Smooth muscle cell (in vitro differentiated cells): ENCODE results near the gene FAM120AOS. TPM values are rescaled to one million over a fixed set of nuclear protein-coding genes. Genes with fewer than 3 reads are reported as not detected.

Source experiments
- DNase-seq: peaks from one replicate; lab custom pipeline; 2025; ENCODE audit not compliant: unreplicated experiment; lab: John Stamatoyannopoulos, UW
- H2AFZ ChIP-seq: fragments of 200-600 bp; sonication (generic); 2 replicates; pipeline ENCODE4 v1.6.0; 2016; ENCODE audit warnings: antibody characterized with exemption, low read depth, mild to moderate bottlenecking
- H3F3A ChIP-seq: fragments of 200-600 bp; sonication (generic); 2 replicates; pipeline ENCODE4 v1.6.0; 2017; ENCODE audit warnings: antibody characterized with exemption, low read depth
- H3K27ac ChIP-seq: fragments of 200-600 bp; sonication (generic); 2 replicates; pipeline ENCODE4 v1.5.1; 2016; ENCODE audit warnings: low read depth, mild to moderate bottlenecking
- H3K27me3 ChIP-seq: fragments of 200-600 bp; sonication (generic); 2 replicates; pipeline ENCODE4 v1.6.1; 2016; ENCODE audit warnings: low read depth, mild to moderate bottlenecking
- H3K36me3 ChIP-seq: fragments of 200-600 bp; sonication (generic); 2 replicates; pipeline ENCODE4 v1.5.1; 2016; ENCODE audit warnings: low read depth
- H3K4me1 ChIP-seq: fragments of 200-600 bp; sonication (generic); 2 replicates; pipeline ENCODE4 v1.5.1; 2016; ENCODE audit warnings: low read depth
- H3K4me2 ChIP-seq: fragments of 200-600 bp; sonication (generic); 2 replicates; pipeline ENCODE4 v1.6.0; 2016; ENCODE audit warnings: mild to moderate bottlenecking
- H3K4me3 ChIP-seq: fragments of 200-600 bp; sonication (generic); 2 replicates; pipeline ENCODE4 v1.5.1; 2016; ENCODE audit warnings: mild to moderate bottlenecking
- H3K79me2 ChIP-seq: fragments of 200-600 bp; sonication (generic); 2 replicates; pipeline ENCODE4 v1.6.0; 2016; ENCODE audit warnings: low read depth, mild to moderate bottlenecking
- H3K9ac ChIP-seq: fragments of 200-600 bp; sonication (generic); 2 replicates; pipeline ENCODE4 v1.6.0; 2016; ENCODE audit warnings: low read depth
- H3K9me3 ChIP-seq: fragments of 200-600 bp; sonication (generic); replicated peaks from 2 replicates; pipeline ENCODE4 v1.5.1; 2016; ENCODE audit warnings: low read depth
- H4K20me1 ChIP-seq: fragments of 200-600 bp; sonication (generic); 2 replicates; pipeline ENCODE4 v1.6.0; 2016; ENCODE audit warnings: low read depth
- CTCF ChIP-seq: fragments of 200-600 bp; sonication (generic); IDR thresholded peaks from 2 replicates; pipeline ENCODE4 v1.5.1; 2017; ENCODE audit warnings: borderline replicate concordance, mild to moderate bottlenecking, antibody characterized with exemption; ENCODE audit not compliant: insufficient read depth, poor library complexity, severe bottlenecking
- WGBS: methylation state at CpG from one replicate; pipeline ENCODE4 v1.1.7; 2016; ENCODE audit warnings: low lambda C conversion rate; 5-methylcytosine and 5-hydroxymethylcytosine counted together
- polyA plus RNA-seq: library from polyadenylated mRNA; unstranded; fragments of >200 nt; fragmentation: Nextera tagmentation; extraction: Ambion mirVana; gene quantifications from 2 replicates; pipeline ENCODE4 v1.2.1, GENCODE V29; 2016
- total RNA-seq: library from RNA; depleted of rRNA; stranded (reverse); fragments of >200 nt; gene quantifications from 2 replicates; pipeline ENCODE4 v1.2.3, GENCODE V29; 2014

Gene FAM120AOS
- total and polyA plus RNA-seq, 2 experiments from 2014 or later, result 18.7 to 28.8 TPM

- Histone ChIP-seq H3K27me3 (no peaks in the 10 kb centered on the region), H3K4me2 (no peak overlapping the region), H3K4me3 (no peak overlapping the region), H3F3A (no peaks in the 10 kb centered on the region), H2AFZ (no peak overlapping the region), H3K4me1 (no peaks in the 10 kb centered on the region), H3K9ac (no peak overlapping the region), H3K36me3 (peaks cover 3% of the 10 kb centered on the region), H4K20me1 (peaks cover 72% of the 10 kb centered on the region), H3K79me2 (peaks cover 67% of the 10 kb centered on the region), H3K9me3 (no peaks in the 10 kb centered on the region), H3K27ac (no peak overlapping the region)
- 84% methylated on average over 4 of the region's 4 CpGs for WGBS
- DNase-seq, result no peak
- no peak for TF ChIP-seq CTCF
Measured at GRCh38 chr9:93480262-93480661, 26.9 kb upstream of the FAM120AOS start.

DNA sequence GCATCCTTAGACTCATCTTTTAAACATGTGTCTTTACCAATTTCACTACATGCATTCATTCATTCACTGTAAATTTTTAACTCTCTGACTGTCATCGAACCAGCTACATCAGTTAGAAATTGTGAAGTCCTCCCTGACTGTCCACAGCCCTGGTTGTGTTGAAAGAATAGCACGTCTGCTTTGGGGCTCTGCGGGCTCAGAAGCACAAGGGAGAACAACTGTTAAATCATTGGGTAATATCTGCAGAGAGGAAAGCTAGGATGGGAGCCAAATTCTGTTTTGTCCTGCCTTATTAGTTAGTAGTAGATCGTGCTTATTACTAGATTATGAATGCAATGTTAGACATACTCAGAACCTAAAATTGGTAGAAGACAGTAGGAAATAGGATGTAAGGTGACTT is 26.3 kb upstream of the FAM120AOS start:
- Histone ChIP-seq H2AFZ (no peak overlapping the region), H3K27ac (no peak overlapping the region), H3K4me3 (no peak overlapping the region), H3K4me1 (no peaks in the 10 kb centered on the region), H3F3A (no peaks in the 10 kb centered on the region), H3K27me3 (no peaks in the 10 kb centered on the region), H3K9ac (no peak overlapping the region), H3K36me3 (peaks cover 3% of the 10 kb centered on the region), H3K9me3 (no peaks in the 10 kb centered on the region), H3K79me2 (peaks cover 70% of the 10 kb centered on the region), H4K20me1 (peaks cover 77% of the 10 kb centered on the region), H3K4me2 (no peak overlapping the region)
- WGBS, result 92% methylated on average over 4 of the region's 4 CpGs
- no peak for DNase-seq
- no peak for TF ChIP-seq CTCF

GRCh38 chr9:93477397-93477796 is 24.0 kb upstream of the FAM120AOS start:
- no peak for TF ChIP-seq CTCF
- peaks cover 89% of the 10 kb centered on the region for H4K20me1 ChIP-seq
- WGBS, result 97% methylated on average over 2 of the region's 2 CpGs
- H3K79me2 ChIP-seq, result peaks cover 72% of the 10 kb centered on the region
- no peak overlapping the region for H2AFZ ChIP-seq
- no peaks in the 10 kb centered on the region for H3K36me3 ChIP-seq
- H3K9me3 ChIP-seq, result no peaks in the 10 kb centered on the region
- no peak overlapping the region for H3K4me3 ChIP-seq
- H3K27me3 ChIP-seq, result no peaks in the 10 kb centered on the region
- no peak for DNase-seq
- H3F3A ChIP-seq, result no peaks in the 10 kb centered on the region
- H3K4me2 ChIP-seq, result no peak overlapping the region
- no peak overlapping the region for H3K9ac ChIP-seq
- no peak overlapping the region for H3K27ac ChIP-seq
- no peaks in the 10 kb centered on the region for H3K4me1 ChIP-seq

DNA sequence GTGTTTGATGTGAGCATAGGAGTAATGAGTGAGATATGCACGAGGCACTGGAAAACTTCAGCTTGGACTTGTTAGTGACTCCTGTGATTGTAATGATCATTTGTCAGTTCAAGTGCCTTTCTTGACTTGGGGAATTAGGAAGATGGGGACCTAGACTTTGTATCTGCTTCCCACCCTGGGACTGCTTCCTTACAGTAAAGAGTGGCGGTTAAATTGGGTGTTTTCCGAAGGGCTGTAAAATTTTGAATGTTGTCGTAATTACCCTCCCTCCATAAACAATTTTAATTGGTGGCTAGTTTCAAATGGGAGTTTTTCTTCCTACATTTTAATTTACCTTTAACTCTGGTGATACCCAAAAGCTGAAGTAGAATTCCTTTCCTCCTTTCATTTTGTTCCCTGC is 23.5 kb upstream of the FAM120AOS start:
- Histone ChIP-seq H3K27me3 (no peaks in the 10 kb centered on the region), H2AFZ (no peak overlapping the region), H3K27ac (no peak overlapping the region), H3K36me3 (no peaks in the 10 kb centered on the region), H3K9me3 (no peaks in the 10 kb centered on the region), H3K4me2 (no peak overlapping the region), H3K9ac (no peak overlapping the region), H3K4me3 (no peak overlapping the region), H3F3A (no peaks in the 10 kb centered on the region), H3K4me1 (no peaks in the 10 kb centered on the region), H3K79me2 (peaks cover 73% of the 10 kb centered on the region), H4K20me1 (peaks cover 89% of the 10 kb centered on the region)
- DNase-seq, result no peak
- no peak for TF ChIP-seq CTCF
- WGBS, result 81% methylated on average over 4 of the region's 4 CpGs
